Panc1 (cell line): ENCODE data around the gene RASA4B. TPM values are rescaled to one million over a fixed set of nuclear protein-coding genes. Genes with fewer than 3 reads are reported as not detected.
"Not testable (repeated sequence)": the region's sequence is repeated elsewhere in the genome, so short reads cannot be mapped to it uniquely, and the experiment has no call there.

Experiments
- ATAC-seq: fragments of 200-7000 bp; cut with Tn5 transposase; 2 replicates; pipeline ENCODE4 v1.9.1; 2020; ENCODE audit warnings: mild to moderate bottlenecking, moderate library complexity
- BruUV-seq: library from RNA; stranded (reverse); fragments of 400-500 nt; replicated peaks from 2 replicates; lab custom pipeline; 2021; lab: Mats Ljungman, UMichigan
- CTCF ChIA-PET: fragments of 300-600 bp; sonication (Branson Sonifier 250); formaldehyde crosslinking; loops from one replicate; lab custom pipeline; 2022; ENCODE audit warnings: antibody characterized with exemption; lab: Charles Lee
- POLR2A ChIA-PET: fragments of 300-600 bp; sonication (Branson Sonifier 250); formaldehyde crosslinking; loops from one replicate; lab custom pipeline; 2022; ENCODE audit warnings: antibody characterized with exemption; lab: Charles Lee
- DNase-seq: peaks from one replicate; pipeline ENCODE4 v3.0.0-alpha.2; 2010; ENCODE audit warnings: low read depth, low spot score
- H3K27ac ChIP-seq: 2 replicates; pipeline ENCODE4 v1.5.1; 2011; ENCODE audit warnings: mild to moderate bottlenecking, low read length, inconsistent platforms
- H3K27me3 ChIP-seq: fragments of 200-500 bp; sonication (Bioruptor generic); 2 replicates; pipeline ENCODE4 v1.6.0; 2014; ENCODE audit warnings: low read length, inconsistent platforms; ENCODE audit not compliant: control insufficient read depth, insufficient read depth
- H3K36me3 ChIP-seq: fragments of 200-500 bp; sonication (Bioruptor generic); 2 replicates; pipeline ENCODE4 v1.5.1; 2014; ENCODE audit warnings: inconsistent platforms, mild to moderate bottlenecking, low read length, moderate library complexity; ENCODE audit not compliant: control insufficient read depth, insufficient read depth
- H3K4me1 ChIP-seq: 2 replicates; pipeline ENCODE4 v1.5.1; 2011; ENCODE audit warnings: inconsistent platforms, mild to moderate bottlenecking, low read length, moderate library complexity; ENCODE audit not compliant: control insufficient read depth, insufficient read depth
- H3K4me3 ChIP-seq, 2 experiments: 2 replicates each; pipeline ENCODE4 v1.5.1; 2011 to 2012; ENCODE audit warnings: low read depth in 2 of 2, low read length in 2 of 2, mild to moderate bottlenecking in 2 of 2, inconsistent platforms in 1 of 2, moderate library complexity in 1 of 2
- H3K9me3 ChIP-seq: fragments of 200-500 bp; sonication (Bioruptor generic); 2 replicates; pipeline ENCODE4 v1.5.1; 2014; ENCODE audit warnings: low read depth, mild to moderate bottlenecking, inconsistent platforms, low read length, moderate library complexity; ENCODE audit not compliant: control insufficient read depth, insufficient read depth
- CTCF ChIP-seq: fragments of 450-650 bp; IDR thresholded peaks from 2 replicates; pipeline ENCODE4 v1.5.1; 2017; ENCODE audit warnings: mild to moderate bottlenecking
- POLR2AphosphoS5 ChIP-seq: IDR thresholded peaks from 2 replicates; pipeline ENCODE4 v1.6.1; 2012; ENCODE audit warnings: mild to moderate bottlenecking, low read depth, low read length, moderate library complexity
- REST ChIP-seq, 2 experiments: IDR thresholded peaks; 2 replicates each; pipeline ENCODE4 v1.6.1; 2011 to 2012; ENCODE audit warnings: low read depth in 2 of 2, control low read depth in 1 of 2, low read length in 1 of 2, mild to moderate bottlenecking in 1 of 2, moderate library complexity in 1 of 2; ENCODE audit not compliant: insufficient read depth in 1 of 2
- SIN3A ChIP-seq: IDR thresholded peaks from 2 replicates; pipeline ENCODE4 v1.6.1; 2012; ENCODE audit warnings: low read depth, mild to moderate bottlenecking, low read length, moderate library complexity, borderline replicate concordance; ENCODE audit not compliant: insufficient read depth
- TCF7L2 ChIP-seq: IDR thresholded peaks from 2 replicates; pipeline ENCODE4 v1.6.1; 2011; ENCODE audit warnings: mild to moderate bottlenecking, low read depth, low read length, inconsistent platforms
- in situ Hi-C: cut with HindIII; loops from 2 replicates; pipeline ENCODE4 v1.10.0; 2016; ENCODE audit warnings: low sequenced_read_pairs, low pct_unique_long_range_greater_than_20kb
- intact Hi-C: fragments of 100-400 bp; cut with micrococcal nuclease; formaldehyde crosslinking; loops from one replicate; pipeline ENCODE4 v1.10.0; 2022; ENCODE audit not compliant: unreplicated experiment
- total RNA-seq: library from RNA; stranded (reverse); gene quantifications from one replicate; pipeline ENCODE4 v1.2.1, GENCODE V29; 2021; ENCODE audit not compliant: unreplicated experiment

Gene RASA4B
- total RNA-seq, 1 experiment from 2014 or later: 1.2 TPM

GRCh38 chr7:102456327-102456726 lies 61.2 kb downstream of the RASA4B start:
- ChIA-PET POLR2A (no interaction called here), CTCF (interaction anchor here (0.7 kb wide), 1 partner anchor 9 kb away, joined by 3 read pairs; no protein-coding TSS in a partner anchor)
- intact Hi-C loops (no loop called here), in situ Hi-C loops (no loop called here)
- Histone ChIP-seq H3K9me3 (no peaks in the 10 kb centered on the region), H3K4me1 (peaks cover 9% of the 10 kb centered on the region), H3K36me3 (no peaks in the 10 kb centered on the region), H3K27ac (no peak overlapping the region), H3K27me3 (no peaks in the 10 kb centered on the region), H3K4me3 (no peak overlapping the region)
- ATAC-seq (no peak), DNase-seq (no peak)
- no TSS peak for BruUV-seq
- TF ChIP-seq SIN3A: no peak
- no peak for TF ChIP-seq REST (IDR thresholded peaks at IDR 0.05; ENCODE audit: insufficient read depth in 1 of 2, low read depth in 2 of 2, low read length in 1 of 2)
- TF ChIP-seq POLR2AphosphoS5: no peak
- no peak for TF ChIP-seq CTCF
- no peak for TF ChIP-seq TCF7L2

GRCh38 chr7:102455596-102455995 lies 62.0 kb downstream of the RASA4B start:
- Histone ChIP-seq H3K36me3 (no peaks in the 10 kb centered on the region), H3K4me3 (no peak overlapping the region), H3K9me3 (no peaks in the 10 kb centered on the region), H3K27me3 (no peaks in the 10 kb centered on the region), H3K27ac (no peak overlapping the region), H3K4me1 (peaks cover 9% of the 10 kb centered on the region)
- ChIA-PET POLR2A (no interaction called here), CTCF (no interaction called here)
- TF ChIP-seq CTCF (no peak), POLR2AphosphoS5 (no peak), SIN3A (no peak), REST (IDR thresholded peaks at IDR 0.05; ENCODE audit: insufficient read depth in 1 of 2, low read depth in 2 of 2, low read length in 1 of 2) (no peak), TCF7L2 (no peak)
- DNase-seq (no peak), ATAC-seq (no peak)
- no TSS peak for BruUV-seq
- intact Hi-C loops: no loop called here
- in situ Hi-C loops: no loop called here

GRCh38 chr7:102454932-102455331 lies 62.6 kb downstream of the RASA4B start:
- H3K4me3 ChIP-seq, intact Hi-C loops, H3K27me3 ChIP-seq, H3K27ac ChIP-seq, ATAC-seq, H3K4me1 ChIP-seq, DNase-seq, POLR2A ChIA-PET, in situ Hi-C loops, H3K36me3 ChIP-seq, H3K9me3 ChIP-seq, BruUV-seq: not testable (repeated sequence)
- CTCF ChIA-PET: interaction anchor here (0.6 kb wide), 1 partner anchor 50 kb away, joined by 4 read pairs; no protein-coding TSS in a partner anchor
